Dedifferentiated amniotic fluid mesenchymal stem cell (primary cell): ENCODE results near the gene BEND6.

Source experiments
- DNase-seq: peaks from one replicate; pipeline ENCODE4 v3.0.0-alpha.2; 2016; ENCODE audit errors: extremely low spot score

BEND6 gene

GRCh38 chr6:56954403-56955170 is at the start of gene BEND6:
TSS of gene BEND6 (plus strand) at chr6:56955107. CDS start at chr6:56981811, 26,704 bp downstream.
- peak; percentile 75 for DNase-seq

GRCh38 chr6:56905378-56905777 is 49.5 kb upstream of the BEND6 start:
- no peak for DNase-seq

DNA sequence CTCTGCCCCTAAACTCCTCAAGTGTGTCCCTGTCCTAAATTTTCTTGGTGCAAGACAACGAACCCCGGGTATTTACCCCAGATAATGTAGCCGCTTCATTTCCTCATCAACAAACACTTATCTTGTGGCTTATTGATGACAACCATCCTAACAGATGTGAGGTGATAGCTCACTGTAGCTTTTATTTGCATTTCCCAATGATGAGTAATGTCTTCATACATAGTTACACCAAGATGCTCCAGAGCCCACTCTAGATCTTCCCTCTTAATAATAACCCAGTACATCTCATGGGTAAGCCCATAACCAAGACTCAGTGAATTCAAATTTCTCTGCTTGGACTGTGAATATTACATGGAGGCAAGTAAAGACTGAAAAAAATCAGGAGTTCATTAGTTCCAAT is 48.2 kb upstream of the BEND6 start:
- no peak for DNase-seq

GRCh38 chr6:56909115-56909907 is 45.6 kb upstream of the BEND6 start:
- no peak for DNase-seq

GRCh38 chr6:56911847-56912246 is 43.1 kb upstream of the BEND6 start:
- peak; percentile 69 for DNase-seq

GRCh38 chr6:56913285-56914074 is 41.4 kb upstream of the BEND6 start:
- DNase-seq = no peak

GRCh38 chr6:56914798-56915658 is 39.9 kb upstream of the BEND6 start:
- DNase-seq = no peak

DNA sequence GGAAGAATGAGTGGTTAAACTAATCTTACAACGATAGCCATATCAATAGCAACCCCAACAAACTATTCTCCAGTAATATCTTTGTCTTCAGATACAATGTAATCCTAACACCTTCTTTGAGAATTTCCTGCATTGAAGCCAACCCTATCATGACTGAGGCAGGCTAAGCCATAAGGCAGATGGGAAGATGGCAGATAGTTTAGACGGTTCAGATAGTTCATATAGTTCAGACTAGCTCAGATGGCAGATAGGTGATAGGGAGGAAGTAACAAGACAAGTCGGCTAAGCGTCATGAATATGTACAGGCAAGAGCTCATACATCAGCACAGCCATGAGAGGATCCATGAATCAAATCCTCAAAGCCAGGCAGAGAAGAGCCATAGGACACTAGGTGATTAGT is 39.1 kb upstream of the BEND6 start:
- DNase-seq = no peak

DNA sequence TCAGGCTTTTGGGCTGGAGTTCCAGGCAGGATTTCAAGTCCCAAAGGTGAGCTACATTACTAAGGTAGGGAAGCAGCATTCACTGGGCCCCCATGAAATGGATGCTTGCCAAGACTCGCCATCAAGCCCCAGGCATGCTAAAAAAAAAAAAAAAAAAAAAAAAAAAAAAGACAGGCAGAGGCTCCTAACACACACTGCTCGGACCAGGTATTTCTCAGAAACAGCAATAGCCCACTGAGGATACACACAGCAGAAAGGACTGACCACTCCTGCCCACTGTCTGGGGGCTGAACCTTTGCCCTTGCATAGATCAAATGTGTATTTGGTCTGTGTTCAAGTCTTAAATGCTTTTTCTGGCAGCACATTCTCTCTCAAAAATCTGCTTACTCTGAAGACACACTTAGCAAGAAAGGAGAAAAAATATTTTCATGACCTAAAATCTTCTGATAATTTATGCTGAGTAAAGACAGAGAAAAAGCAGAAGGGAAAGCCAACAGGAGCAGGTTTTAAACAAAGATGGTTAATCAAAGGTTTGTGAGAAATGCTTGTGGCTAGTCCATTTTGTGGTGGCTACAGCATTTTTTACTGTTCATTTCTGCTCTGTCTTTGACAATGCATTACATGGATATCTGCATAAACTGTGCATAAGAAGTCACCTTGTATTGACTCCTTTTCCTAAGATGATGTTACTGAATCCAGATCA is 37.9 kb upstream of the BEND6 start:
- DNase-seq = no peak

- DNase-seq = no peak
Observed at GRCh38 chr6:56922645-56923044, 32.3 kb upstream of the BEND6 start.

GRCh38 chr6:56923565-56923964 is 31.3 kb upstream of the BEND6 start:
- DNase-seq = no peak

DNA sequence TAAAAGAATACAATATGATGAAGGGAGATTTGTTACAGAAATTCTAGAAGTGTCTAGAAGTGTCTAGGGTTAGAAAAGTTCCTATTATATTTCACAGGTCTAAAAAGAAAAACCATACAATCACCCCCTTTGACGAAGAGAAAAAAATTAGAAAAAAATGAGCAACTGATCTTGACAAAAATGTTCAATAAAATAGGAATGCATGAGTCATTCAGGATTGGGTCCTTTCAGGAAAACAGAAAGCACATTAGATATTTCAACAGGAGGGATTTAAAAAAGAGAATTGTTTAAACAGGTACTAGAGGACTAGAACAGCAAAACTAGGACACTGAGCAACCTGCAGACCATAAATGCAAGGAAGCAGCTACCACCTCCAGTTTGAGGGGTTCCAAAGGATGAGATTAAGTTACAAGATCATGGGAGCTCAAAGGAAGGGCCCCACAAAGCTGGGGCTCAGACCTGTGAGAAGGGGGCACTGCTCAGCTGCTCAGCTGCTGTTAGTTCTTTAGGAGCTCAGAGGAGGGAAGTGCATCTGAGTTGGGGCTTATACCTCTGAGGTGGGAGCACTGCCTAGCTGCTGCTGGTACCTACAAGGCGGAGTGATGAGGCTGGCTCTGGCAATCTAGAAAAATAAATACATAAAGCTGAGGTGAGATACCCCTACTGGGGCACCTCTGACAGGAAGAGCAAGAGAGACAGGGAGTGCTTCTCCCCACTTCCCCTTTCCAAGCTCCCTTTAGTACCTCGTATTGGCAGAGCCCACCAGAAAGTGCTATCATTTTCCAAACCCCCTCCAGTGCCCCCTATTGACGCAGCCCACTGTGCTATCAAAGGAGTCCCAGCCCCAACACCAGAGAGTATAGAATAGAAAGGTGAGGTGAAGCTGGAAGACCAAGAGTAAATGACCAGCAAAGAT is 27.1 kb upstream of the BEND6 start:
- DNase-seq = no peak

DNA sequence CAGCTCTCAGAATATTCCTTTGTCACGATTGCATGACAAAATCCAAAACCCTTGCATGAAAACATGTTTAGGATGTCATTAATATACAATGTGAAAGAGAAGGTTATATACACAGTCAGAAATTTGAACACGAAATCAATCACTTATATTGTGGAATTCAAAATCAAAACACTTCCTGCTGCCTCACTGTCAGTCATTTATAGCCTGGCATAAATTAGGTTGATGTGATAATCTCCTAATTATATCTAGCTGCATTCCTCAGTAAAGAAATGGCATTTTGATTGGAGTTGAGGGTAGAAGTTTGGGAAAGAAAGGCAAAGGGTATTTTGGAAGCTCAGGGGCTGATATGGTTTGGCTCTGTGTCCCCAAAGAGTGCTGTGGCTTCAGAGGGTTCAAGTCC is 24.1 kb upstream of the BEND6 start:
- DNase-seq = no peak

DNA sequence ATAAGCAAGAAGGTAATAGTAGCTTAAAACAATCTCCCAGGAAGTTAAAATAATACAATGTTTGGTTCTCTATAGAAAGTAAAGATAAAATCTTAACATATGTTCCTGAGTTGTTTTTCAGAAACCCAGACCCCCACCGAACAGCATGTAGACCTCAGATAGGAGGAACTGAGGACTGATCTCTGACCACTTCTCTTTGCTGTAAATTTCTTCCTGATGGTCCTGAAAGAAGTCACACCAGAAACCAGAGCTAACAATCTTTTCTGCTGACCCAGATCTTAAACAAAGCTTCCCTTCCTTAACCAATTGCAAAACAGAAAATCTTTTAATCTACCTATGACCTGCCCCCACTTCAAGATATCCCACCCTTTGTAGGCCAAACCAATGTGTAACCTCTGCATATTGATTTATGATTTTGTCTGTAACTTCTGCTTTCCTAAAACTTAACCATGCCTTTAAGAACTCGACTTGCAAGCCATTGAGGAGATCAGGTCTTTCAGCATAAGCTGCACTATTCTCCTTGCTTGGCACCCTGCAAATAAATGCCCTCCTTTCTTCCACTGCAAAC is 21.9 kb upstream of the BEND6 start:
- no peak for DNase-seq

- DNase-seq = no peak
Observed at GRCh38 chr6:56933650-56934049, 21.3 kb upstream of the BEND6 start.

DNA sequence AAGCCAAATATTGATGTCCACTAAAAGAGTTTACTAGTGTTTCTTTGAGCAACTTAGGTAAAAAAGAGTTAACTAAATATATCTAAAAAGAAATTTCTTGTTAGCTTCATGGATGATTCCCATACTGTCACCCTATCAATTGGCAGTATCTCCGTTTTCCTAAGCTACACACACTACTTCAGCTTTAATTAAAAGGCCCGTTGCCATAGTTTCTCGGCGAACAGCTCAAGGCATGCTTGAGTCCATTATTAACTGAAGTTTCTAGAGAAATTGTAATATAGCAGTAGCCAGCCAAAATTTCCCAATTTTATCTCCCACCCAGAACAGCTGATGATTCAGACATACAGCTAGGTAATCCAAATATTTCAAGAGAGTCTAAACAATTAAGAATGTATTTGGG is 20.0 kb upstream of the BEND6 start:
- DNase-seq = no peak

DNA sequence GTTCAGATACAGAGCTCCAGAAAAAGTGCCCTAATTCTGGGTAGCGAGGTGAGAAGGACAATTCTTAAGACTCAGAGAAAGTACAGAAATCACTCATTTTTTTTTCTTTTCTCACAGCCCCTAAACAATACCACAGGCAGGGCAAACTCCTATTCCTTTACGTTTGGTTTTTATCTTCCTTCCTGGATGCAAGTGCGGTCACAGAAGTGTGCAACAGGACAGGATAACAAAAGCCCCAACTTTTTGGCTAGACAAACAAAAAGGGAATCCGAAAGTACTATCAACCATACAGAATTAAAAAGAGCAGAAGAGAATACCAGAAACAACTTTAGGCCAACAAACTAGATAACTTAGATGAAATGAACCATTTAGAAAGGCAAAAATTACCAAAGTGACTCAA is 18.4 kb upstream of the BEND6 start:
- DNase-seq = no peak

DNA sequence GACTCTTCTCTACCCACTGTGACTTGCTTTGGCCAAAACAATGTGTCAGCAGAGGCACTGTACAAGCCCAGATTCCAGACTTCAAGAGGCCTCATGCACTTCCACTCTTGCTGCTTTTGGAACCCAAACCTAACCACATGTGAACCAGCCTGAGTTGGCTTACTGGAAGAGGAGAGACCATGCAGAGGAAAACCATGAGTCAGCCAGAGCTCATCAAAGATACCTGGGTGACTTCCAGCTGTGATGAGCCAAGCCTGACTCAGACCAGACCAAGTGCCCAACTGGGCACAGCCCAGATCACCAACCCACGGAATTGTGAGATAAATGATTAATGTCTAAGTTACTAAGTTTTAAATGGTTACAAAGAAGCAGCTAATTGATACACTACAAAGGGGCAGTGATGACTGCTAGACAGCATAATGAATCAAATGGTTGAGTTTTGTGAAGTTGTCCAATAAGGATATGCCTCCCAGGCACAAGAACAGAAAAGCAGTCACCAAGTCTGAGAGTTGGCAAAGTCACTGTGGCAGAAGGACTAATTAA is 16.2 kb upstream of the BEND6 start:
- peak; percentile 92 for DNase-seq

- no peak for DNase-seq
Observed at GRCh38 chr6:56940463-56940862, 14.4 kb upstream of the BEND6 start.
